ENCODE measurements around the gene CT47C1.

The CT47C1 gene

DNA sequence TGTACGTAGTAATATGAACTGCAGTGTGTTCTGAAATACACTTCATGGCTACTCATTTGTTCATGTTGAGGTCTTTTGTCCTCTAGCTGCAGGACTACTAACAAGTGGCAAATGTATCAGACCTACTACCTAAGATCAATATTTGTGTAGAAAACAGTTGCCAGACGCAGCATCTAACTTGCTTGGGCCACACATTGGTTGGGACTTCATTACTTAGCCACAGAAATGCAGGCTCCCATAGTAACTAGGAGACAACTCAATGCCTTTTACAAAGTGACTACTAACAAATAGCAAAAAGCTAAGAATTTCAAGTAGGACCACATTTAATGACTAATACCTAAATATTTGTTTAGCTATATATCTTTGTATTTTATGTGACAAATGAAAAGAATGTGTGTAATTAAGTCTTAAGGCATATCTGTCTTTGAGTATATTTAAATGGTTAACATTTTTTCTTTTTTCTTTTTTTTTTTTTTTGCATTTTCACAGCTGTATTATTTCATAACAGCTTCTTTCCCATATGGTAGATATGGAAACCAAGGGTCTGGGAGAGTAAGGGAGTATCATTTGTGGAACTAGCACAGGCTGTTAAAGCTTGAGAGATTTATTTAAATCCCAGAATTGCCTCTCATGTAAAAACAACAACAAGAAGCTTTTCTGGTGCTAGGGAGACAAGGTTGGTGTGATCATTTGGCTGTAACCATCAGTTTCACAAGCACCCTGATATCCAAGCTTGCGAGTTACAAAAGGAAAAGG is 2.7 kb downstream of the CT47C1 start:
- no peak for DNase-seq

DNA sequence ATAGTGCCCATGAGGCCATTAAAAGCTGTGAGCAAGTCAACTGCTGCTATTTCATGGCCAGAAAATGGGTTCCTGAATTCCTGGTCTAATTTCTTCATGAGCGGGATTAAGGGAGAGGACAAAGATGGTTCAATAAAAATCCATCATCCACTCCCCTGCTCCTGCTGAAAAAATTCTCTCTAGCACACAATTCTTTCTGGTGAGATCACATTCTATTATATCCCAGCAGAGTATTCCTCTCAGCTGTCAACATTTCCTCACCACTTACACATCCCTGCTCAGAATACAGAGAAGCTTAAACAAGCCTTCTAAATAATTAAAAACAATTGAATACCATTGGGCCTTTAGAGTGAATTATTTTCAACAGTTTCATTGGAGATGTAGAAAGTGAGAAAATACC is 9.5 kb downstream of the CT47C1 start:
- DNase-seq = no peak

DNA sequence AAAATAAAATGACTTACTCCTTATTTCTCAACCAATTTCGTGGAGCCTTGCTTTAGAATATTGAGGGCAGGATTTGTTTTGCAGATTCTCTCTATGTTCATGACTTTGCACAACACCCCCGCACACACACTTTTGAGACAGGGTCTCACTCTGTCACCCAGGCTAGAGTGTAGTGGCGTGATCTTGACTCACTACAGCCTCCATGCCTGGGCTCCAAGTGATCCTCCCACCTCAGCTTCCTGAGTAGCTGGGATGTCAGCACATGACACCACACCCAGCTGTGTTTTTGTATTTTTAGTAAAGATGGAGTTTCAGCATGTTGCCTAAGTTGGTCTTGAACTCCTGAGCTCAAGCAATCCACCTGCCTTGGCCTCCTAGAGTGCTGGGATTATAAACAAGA is 12.0 kb downstream of the CT47C1 start:
- DNase-seq = no peak

DNA sequence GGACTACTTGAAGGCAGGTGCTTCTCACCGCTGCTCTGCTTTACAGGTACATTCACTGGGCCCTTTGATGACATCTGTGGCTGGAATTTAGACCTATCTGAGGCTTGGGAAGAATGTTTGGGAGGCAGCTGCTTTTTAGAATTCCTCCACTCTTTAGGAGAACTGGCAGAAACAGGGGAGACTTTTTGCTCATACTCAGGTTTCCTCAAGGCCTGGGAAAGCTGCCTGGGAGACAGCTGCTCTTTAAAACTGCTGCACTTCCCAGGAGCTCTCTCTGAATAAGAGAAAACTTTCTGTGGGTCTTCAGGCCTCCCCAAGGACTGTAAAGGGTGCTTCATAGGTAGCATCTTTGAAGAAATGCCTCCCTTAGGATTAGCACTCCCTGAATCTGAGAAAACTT is 14.3 kb downstream of the CT47C1 start:
- DNase-seq = no peak

DNA sequence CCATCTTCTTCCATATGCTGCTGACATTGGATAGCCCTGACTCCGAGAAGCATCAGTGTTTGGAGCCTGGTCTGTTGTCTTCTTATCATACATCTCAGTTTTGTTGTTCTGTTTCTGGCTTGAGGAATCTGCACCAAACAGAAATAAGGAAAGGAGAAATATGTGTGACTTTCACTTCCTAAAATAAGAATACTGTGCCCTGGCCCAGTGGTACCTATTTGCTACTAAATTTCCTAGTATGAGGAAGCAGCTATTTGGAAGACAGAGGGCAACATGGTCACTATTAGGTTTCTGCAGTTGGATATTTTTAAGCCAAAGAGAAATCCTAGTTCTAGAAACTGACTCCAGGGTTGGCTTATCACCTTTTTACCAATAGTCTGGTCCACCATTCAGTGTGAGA is 16.8 kb downstream of the CT47C1 start:
- DNase-seq = no peak

DNA sequence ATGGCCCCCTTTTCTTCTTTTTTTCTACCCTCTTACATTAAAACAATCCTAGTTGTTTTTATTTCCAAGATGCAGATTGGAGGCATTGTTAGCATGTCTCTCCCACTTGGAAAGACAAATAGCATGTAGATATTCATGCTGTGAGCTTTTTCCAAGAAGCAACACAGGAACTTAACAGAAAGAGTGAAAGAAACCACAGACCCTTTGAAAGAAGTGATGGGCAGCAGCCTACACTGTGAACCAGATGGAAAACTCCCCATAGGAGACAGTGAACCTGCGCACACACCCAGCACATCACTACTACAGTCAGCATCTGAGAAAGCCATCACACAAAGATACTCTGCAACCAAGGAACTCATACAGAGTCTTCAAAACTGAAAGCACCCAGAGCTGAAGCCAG is 17.8 kb downstream of the CT47C1 start:
- DNase-seq = no peak

DNA sequence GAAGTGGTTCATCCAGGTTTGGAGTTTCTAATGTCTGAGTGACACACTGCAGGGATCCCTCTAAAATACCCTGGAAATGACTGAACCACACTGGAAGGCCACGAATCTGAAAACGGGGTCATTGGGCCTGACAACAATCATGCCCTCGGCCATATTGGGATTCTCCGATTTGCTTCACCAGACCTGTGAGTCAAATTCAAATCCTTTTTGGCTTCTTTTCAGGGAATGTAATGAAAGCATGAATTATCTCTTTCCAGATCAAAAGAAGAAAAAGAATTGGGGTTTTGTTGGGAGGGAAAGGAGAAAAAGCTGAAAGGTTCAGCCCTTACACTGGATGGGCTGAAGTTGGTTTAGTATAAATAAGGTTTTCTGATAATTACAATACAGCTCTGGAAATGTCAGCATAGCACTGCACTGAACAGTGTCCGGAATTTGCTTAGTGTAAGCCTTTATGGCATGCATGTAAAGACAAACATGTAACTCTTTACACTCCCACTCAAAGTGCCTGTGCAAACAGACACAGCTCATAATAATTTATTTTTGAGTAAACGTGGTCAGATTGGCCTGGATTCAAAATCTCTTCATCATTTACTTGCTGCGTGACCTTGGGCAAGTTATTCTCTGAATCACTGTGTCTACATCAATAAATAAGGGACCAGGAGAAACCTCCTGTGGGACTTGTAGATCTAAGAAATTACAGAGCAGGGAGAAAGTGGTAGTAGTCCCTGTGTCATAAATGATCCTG is 21.4 kb downstream of the CT47C1 start:
- DNase-seq = no peak

DNA sequence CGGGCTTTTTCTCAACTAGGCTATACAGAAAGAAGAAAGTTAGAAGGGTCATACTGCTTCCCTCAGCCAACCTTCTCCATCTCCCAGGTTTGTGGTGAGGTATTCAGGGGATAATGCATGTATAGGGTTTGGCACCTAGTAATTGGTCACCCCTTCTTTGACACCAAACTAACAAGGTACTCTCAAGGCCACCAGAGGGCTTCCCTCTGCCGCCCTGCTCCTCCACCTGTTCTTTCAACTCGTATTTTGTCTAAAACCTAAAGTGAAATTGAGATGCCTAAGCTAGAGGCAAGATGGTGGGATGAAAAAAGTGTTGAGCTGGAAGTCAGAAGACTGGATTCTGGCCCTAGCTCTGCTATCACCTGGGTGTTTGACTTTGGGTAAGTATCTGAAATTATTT is 22.0 kb downstream of the CT47C1 start:
- DNase-seq = no peak

DNA sequence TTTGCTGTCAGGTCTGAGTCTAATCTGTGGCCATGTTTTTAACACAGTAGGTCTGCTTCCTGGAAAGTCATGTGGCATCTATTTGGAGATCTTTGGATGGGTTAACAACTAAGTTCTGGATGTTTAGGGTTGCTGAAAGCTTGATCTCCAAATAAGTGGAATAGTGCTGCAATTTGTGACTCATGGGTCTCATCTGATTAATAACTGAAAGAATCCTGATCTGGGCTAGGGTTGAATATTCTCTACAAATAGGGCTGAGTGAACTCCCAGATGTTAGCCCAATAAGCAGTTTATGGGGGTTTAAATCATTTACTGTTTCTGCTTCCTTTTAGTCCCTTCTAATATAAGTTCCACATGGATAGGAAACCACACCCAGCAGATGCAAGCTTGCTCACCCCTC is 23.1 kb downstream of the CT47C1 start:
- no peak for DNase-seq

DNA sequence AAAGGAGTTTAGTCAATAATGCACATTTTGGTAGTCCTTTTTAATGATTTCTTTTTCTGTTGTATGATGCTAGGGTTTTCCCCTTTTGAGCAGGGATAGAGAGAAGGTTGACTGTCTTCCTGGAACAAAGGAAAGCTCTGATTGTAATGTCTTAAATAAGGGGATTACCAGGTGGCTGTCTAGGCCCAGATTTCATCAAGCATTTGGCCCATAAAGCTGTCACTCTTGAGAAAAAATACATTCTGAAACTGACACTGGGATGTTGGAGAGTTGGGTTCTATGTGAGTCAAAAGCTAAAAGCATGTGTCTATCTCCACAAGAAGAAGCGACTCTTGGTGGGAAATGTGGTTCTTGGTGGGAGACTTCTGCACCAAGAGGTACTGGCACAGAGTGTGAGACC is 28.4 kb downstream of the CT47C1 start:
- DNase-seq = no peak

DNA sequence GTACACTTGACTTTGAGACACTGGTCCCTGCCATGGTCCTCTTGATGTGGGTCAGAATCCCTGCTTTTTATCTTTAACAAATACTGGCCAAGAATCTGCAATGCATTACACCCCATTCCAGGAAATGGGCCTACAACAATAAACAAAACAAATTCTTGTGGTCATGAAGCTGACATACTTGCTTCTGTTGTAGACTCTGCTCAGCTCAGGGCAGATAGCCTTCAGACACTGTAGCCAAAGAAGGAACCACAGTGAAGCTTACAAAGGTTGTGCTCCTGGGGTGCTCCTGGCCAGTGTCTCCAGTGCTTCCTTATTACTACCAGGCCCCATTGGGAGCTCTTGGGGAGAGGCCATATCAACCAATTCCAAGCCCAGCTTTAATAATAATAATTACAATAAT is 33.0 kb downstream of the CT47C1 start:
- DNase-seq = no peak

DNA sequence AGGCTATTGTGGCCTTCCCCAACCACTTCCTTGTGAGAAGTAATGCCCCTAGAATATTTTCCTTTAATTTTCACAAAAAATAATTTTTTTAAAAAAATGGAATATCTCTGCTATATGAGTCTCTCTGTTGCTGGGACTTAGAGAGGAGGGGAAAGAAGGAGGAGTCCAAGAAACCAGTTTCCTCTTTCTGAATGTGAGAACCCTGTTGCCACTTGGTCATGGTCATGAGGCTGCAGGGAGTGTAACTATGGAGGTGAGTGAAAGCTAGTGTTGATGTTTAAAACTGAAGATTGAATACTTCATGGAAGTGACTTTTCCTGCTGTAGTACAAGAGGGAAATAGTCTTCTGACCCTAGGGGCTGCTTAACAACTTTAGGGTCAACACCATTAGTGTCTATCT is 34.4 kb downstream of the CT47C1 start:
- no peak for DNase-seq

DNA sequence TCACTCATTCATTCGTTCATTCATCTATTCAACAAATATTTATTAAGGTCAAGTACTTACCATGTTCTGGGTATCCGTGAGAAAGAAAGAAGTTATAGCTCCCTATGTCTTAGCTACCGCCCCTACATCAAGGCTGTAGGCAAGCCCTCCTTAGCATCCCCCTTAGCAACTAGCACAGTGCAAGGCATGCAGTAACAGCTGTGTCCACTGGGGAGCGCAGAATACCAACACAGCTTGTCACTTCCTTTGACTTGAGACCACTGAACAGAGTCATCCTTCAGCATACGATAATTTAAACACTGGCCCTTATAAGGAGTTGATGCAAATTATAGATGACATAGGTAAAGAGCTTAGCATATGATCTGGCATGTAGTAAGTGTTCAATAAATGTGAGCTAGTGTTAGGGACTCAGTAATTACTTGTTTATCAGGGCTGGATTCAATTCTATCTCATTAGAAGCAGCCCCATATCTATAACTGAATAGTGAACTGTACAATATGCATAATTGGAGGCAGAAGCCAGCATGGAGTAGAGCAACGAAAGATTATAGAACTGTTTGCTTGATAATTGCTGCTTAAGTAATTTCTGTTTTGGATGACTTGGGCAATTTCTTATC is 46.1 kb downstream of the CT47C1 start:
- DNase-seq = peak; percentile 55

DNA sequence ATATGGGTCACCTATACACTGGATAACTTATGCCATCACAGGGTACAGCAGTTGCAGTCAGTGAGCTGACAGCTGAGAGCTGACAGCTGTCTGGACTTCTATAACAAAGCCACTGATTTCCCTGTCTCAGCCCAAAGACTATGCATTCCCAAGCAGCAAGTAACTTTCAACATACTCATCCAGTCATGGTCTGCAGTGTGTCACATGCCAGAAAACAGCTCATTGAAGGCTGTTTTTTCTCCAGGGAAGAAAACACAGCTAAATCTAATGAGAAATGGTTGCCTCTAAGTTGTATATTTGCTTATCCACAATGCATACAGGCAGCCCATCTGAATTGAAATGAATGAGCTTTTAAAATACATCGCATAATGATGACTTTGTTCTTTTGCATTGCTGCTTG is 48.5 kb downstream of the CT47C1 start:
- no peak for DNase-seq
